Adrenal gland (tissue), 12 donors: ENCODE measurements around the gene MGAT5. TPM values are rescaled to one million over a fixed set of nuclear protein-coding genes. Genes with fewer than 3 reads are reported as not detected.

Source experiments
- DNase-seq, 7 donors: peaks; one replicate each; pipeline ENCODE4 v3.0.0-alpha.2; 2019 to 2020
- H3K27ac ChIP-seq, 5 donors: fragments of 200-600 bp; sonication (generic) in 4 of 5; 1 replicate in 3 of 5; 2 replicates in 2 of 5; pipeline versions ENCODE4 v1.5.1 to v1.8.0; 2016 to 2020; ENCODE audit warnings: mild to moderate bottlenecking in 1 of 5
- H3K27me3 ChIP-seq: fragments of 200-600 bp; 2 replicates; pipeline ENCODE4 v1.8.0; 2021
- H3K36me3 ChIP-seq, 2 donors: fragments of 200-600 bp; replicated peaks in 1 of 2; 1 replicate in 1 of 2; 2 replicates in 1 of 2; pipeline versions ENCODE4 v1.5.1 to v1.8.0; 2018 to 2022
- H3K4me1 ChIP-seq, 2 donors: fragments of 200-600 bp; replicated peaks in 1 of 2; 1 replicate in 1 of 2; 2 replicates in 1 of 2; pipeline versions ENCODE4 v1.5.1 to v1.8.0; 2018 to 2021
- H3K4me3 ChIP-seq, 4 donors: fragments of 200-600 bp; sonication (generic) in 3 of 4; one replicate each; pipeline ENCODE4 v1.5.1; 2016 to 2018
- H3K9me3 ChIP-seq, 3 donors: fragments of 200-600 bp; sonication (generic) in 1 of 3; replicated peaks in 1 of 3; 1 replicate in 2 of 3; 2 replicates in 1 of 3; pipeline versions ENCODE4 v1.5.1 to v1.8.0; 2016 to 2021
- POLR2A ChIP-seq, 2 donors: fragments of 450-650 bp; IDR thresholded peaks; one replicate each; pipeline ENCODE4 v1.6.1; 2017; ENCODE audit warnings: antibody characterized with exemption in 2 of 2, mild to moderate bottlenecking in 2 of 2, moderate library complexity in 1 of 2
- WGBS, 4 donors: extraction: QIAGEN DNeasy Blood & Tissue Kit in 2 of 4; methylation state at CpG; one replicate each; pipeline versions ENCODE4 v1.1.5 to v1.1.7; 2013 to 2017; 5-methylcytosine and 5-hydroxymethylcytosine counted together
- intact Hi-C, 2 donors: fragments of 100-400 bp; cut with DNase I; formaldehyde crosslinking; loops; one replicate each; pipeline versions ENCODE4 v1.14.1 to v1.15.0; 2022 to 2023
- polyA plus RNA-seq, 3 donors: library from polyadenylated mRNA; stranded (reverse); fragments of 200-250 nt in 2 of 3; fragments of 350-450 nt in 1 of 3; fragmentation: Illumina TruSeq in 1 of 3; extraction: RNeasy Lipid Tissue Mini Kit (QIAGEN cat#74804) in 1 of 3; gene quantifications; one replicate each; pipeline ENCODE4 v1.2.3, GENCODE V29; 2013 to 2014
- total RNA-seq, 9 donors: library from RNA; depleted of rRNA in 4 of 9; stranded (reverse); fragments of >200 nt in 4 of 9; fragments of 120-200 nt in 1 of 9; fragmentation: NEBNext Ultra II Directional in 1 of 9; extraction: Animal tissue kit (Norgen Biotek cat#: 25700) in 1 of 9; gene quantifications; one replicate each; pipeline versions ENCODE4 v1.1.0 to v1.2.4, GENCODE V29; 2013 to 2023
- TF ChIP-seq, protein P1 (sequence below), 6 experiments: fragments of 450-650 bp in 4 of 6; fragments of 200-600 bp in 2 of 6; sonication (generic) in 1 of 6; IDR thresholded peaks; 1 replicate in 5 of 6; 2 replicates in 1 of 6; pipeline versions ENCODE4 v1.5.1 to v1.8.0; 2016 to 2021; ENCODE audit warnings: antibody characterized with exemption in 6 of 6, mild to moderate bottlenecking in 2 of 6, moderate library complexity in 1 of 6
- donor health status: healthy with polysubstance abuse.
- donor health status: Bipolar disorder and iron deficiency.
- donor health status: DM: yes; HTN: yes; CAD: no.
- donor health status: DM: no; HTN: no; CAD: no.
- donor health status: DM: no; HTN: no; CAD: no.
- donor health status: DM: yes; HTN: yes; CAD: no.

The MGAT5 gene
- total and polyA plus RNA-seq, 12 donors: 2.9 to 74.6 (median 41.1) TPM

DNA sequence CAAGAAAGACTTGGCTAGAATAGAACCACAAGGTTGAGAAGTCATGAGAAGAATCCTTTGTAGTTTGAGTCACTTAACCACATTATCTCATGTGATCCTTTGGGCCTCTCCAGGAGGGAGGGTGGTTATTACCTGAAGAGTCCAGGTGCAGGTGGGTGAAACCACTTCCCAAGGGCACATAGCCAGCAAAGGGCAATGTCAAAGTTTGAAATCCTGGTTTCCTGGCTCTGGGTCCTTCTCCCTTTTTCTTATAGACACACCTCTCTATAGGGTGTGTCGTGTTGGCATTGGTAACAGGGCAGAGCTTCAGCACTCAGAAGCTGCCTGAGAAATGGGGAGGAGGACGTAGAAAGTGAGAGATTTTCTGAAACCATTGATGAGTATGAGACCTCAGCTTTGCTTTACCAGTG lies 137.9 kb downstream of the MGAT5 start:
- intact Hi-C loops: no loop called here
- Histone ChIP-seq H3K9me3 (no peaks in the 10 kb centered on the region), H3K27me3 (no peaks in the 10 kb centered on the region), H3K4me3 (no peak overlapping the region), H3K36me3 (no peaks in the 10 kb centered on the region), H3K4me1 (no peaks in the 10 kb centered on the region), H3K27ac (no peak overlapping the region)
- TF ChIP-seq POLR2A (IDR thresholded peaks at IDR 0.05): no peak
- TF ChIP-seq, protein P1, sequence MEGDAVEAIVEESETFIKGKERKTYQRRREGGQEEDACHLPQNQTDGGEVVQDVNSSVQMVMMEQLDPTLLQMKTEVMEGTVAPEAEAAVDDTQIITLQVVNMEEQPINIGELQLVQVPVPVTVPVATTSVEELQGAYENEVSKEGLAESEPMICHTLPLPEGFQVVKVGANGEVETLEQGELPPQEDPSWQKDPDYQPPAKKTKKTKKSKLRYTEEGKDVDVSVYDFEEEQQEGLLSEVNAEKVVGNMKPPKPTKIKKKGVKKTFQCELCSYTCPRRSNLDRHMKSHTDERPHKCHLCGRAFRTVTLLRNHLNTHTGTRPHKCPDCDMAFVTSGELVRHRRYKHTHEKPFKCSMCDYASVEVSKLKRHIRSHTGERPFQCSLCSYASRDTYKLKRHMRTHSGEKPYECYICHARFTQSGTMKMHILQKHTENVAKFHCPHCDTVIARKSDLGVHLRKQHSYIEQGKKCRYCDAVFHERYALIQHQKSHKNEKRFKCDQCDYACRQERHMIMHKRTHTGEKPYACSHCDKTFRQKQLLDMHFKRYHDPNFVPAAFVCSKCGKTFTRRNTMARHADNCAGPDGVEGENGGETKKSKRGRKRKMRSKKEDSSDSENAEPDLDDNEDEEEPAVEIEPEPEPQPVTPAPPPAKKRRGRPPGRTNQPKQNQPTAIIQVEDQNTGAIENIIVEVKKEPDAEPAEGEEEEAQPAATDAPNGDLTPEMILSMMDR (IDR thresholded peaks at IDR 0.05): no peak
- WGBS, 4 donors: 89 to 100% (median 95%) methylated on average over 2 of the region's 2 CpGs
- no peak for DNase-seq

DNA sequence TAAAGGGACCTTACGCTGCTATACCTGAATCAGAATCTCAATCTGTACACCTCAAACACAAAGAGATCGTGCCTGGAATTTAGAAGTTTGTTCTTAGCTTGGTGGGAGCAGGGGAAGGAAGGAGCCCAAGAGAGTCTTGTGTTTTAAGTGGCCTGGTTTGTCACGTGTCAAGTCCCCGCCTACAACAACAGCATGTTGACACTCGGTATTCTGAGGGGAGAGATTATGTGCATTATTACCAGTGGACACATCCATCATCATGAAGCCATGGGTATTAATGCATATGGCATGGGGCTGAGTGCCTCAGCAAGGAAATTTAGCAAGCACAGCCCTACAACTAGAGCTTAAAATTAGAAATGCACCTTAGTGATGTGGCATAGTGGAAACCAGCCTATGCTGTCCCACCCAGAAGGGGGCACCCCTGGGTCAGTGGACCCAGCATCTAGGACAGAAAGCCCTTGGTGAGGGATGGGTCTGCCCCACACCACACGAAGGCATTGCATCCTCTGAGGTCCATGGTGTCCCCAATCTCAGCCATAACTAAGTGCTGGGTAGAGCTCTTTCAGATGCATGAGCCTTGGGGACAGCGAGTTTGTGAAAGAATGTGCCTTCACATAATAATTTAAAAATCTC lies 138.7 kb downstream of the MGAT5 start:
- Histone ChIP-seq H3K27ac (no peak overlapping the region), H3K9me3 (no peaks in the 10 kb centered on the region), H3K27me3 (no peaks in the 10 kb centered on the region), H3K4me3 (no peak overlapping the region), H3K4me1 (no peaks in the 10 kb centered on the region), H3K36me3 (no peaks in the 10 kb centered on the region)
- no peak for DNase-seq
- TF ChIP-seq POLR2A (IDR thresholded peaks at IDR 0.05): no peak
- TF ChIP-seq, protein P1 (IDR thresholded peaks at IDR 0.05): no peak
- 85 to 90% (median 88%) methylated on average over 6 to 7 of the region's 7 CpGs for WGBS, 4 donors
- intact Hi-C loops: no loop called here

DNA sequence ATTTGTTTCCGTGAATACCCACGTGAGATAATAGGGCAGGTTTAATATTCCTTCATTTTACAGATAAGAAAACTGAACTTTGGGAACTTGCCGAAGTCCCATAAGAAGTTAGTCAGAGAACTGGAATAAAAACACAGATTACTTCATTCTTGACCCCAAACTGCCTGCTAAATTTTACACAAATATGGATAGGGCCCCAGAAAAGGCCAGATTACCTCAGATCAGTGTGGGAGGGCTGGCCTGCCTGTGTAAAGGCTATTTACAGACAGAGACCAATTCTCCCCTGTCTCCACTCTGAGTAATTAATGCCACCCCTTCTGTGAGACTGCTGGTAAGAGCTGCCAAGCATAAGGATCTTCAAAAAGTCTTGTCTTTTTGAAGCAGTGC lies 139.2 kb downstream of the MGAT5 start:
- Histone ChIP-seq H3K4me3 (no peak overlapping the region), H3K4me1 (no peaks in the 10 kb centered on the region), H3K9me3 (no peaks in the 10 kb centered on the region), H3K27ac (no peak overlapping the region), H3K27me3 (no peaks in the 10 kb centered on the region), H3K36me3 (no peaks in the 10 kb centered on the region)
- no peak for DNase-seq
- no peak for TF ChIP-seq POLR2A (IDR thresholded peaks at IDR 0.05)
- TF ChIP-seq, protein P1 (IDR thresholded peaks at IDR 0.05): no peak
- WGBS, 4 donors: 79 to 87% (median 84%) methylated on average over 3 of the region's 3 CpGs
- intact Hi-C loops: no loop called here

DNA sequence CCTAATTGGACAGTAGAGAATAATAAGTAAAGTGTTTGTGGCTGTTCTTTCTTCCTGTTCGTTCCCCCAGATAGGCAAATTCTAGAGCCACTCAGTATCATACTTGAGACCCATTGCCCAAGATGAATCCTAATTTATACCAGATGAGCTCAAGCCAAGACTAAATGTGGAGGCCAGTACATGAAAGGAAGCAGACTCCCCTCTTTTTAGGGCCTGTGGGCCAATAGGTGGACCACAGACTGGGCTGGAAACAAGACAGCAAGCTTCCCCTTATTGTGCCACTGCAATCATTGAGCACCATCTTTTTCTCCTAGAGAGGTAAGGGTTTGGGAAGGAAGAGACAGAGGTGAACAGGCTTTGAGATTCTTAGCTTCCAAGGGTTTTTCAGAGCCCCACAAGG lies 141.9 kb downstream of the MGAT5 start:
- Histone ChIP-seq H3K27me3 (no peaks in the 10 kb centered on the region), H3K4me1 (no peaks in the 10 kb centered on the region), H3K36me3 (no peaks in the 10 kb centered on the region), H3K27ac (no peak overlapping the region), H3K9me3 (no peaks in the 10 kb centered on the region), H3K4me3 (no peak overlapping the region)
- no peak for DNase-seq
- intact Hi-C loops: no loop called here
- WGBS, 4 donors: 96 to 100% (median 98%) methylated on average over 1 of the region's 1 CpG
- no peak for TF ChIP-seq POLR2A (IDR thresholded peaks at IDR 0.05)
- TF ChIP-seq, protein P1 (IDR thresholded peaks at IDR 0.05): no peak
